Uterus (tissue), 4 donors: ENCODE data around the gene FAM184B. TPM values are rescaled to one million over a fixed set of nuclear protein-coding genes. Genes with fewer than 3 reads are reported as not detected.

ENCODE experiments used
- DNase-seq, 2 donors: peaks; one replicate each; pipeline ENCODE4 v3.0.0-alpha.2; 2019 to 2020
- H3K27ac ChIP-seq, 2 donors: fragments of 200-600 bp; sonication (generic); 1 replicate in 1 of 2; 2 replicates in 1 of 2; pipeline ENCODE4 v1.5.1; 2016 to 2018
- H3K27me3 ChIP-seq, 2 donors: fragments of 200-600 bp; sonication (generic); one replicate each; pipeline ENCODE4 v1.5.1; 2018 to 2019; ENCODE audit warnings: control low read depth in 1 of 2
- H3K36me3 ChIP-seq, 2 donors: fragments of 200-600 bp; sonication (generic); one replicate each; pipeline ENCODE4 v1.5.1; 2019; ENCODE audit warnings: control low read depth in 1 of 2
- H3K4me1 ChIP-seq, 2 donors: fragments of 200-600 bp; sonication (generic); one replicate each; pipeline ENCODE4 v1.5.1; 2018 to 2019; ENCODE audit warnings: control low read depth in 1 of 2
- H3K4me3 ChIP-seq, 2 donors: fragments of 200-600 bp; sonication (generic); 1 replicate in 1 of 2; 2 replicates in 1 of 2; pipeline ENCODE4 v1.5.1; 2018 to 2019; ENCODE audit warnings: mild to moderate bottlenecking in 1 of 2
- H3K9me3 ChIP-seq, 2 donors: fragments of 200-600 bp; sonication (generic); one replicate each; pipeline ENCODE4 v1.5.1; 2019; ENCODE audit warnings: control low read depth in 1 of 2
- POLR2A ChIP-seq, 2 donors: fragments of 450-650 bp; IDR thresholded peaks; one replicate each; pipeline ENCODE4 v1.6.1; 2016; ENCODE audit warnings: antibody characterized with exemption in 2 of 2, mild to moderate bottlenecking in 1 of 2, moderate library complexity in 1 of 2
- intact Hi-C: fragments of 100-400 bp; cut with DNase I; formaldehyde crosslinking; loops from one replicate; pipeline ENCODE4 v1.15.1; 2023; ENCODE audit warnings: low total_unique reads
- total RNA-seq, 4 donors: library from RNA; depleted of rRNA in 3 of 4; stranded (reverse); fragments of >200 nt in 3 of 4; gene quantifications; one replicate each; pipeline versions ENCODE4 v1.1.0 to v1.2.4, GENCODE V29; 2014 to 2023
- TF ChIP-seq, protein P1 (sequence below), 4 experiments: fragments of 200-600 bp in 2 of 4; fragments of 450-650 bp in 2 of 4; sonication (generic) in 2 of 4; IDR thresholded peaks; one replicate each; pipeline ENCODE4 v1.5.1; 2016 to 2019; ENCODE audit warnings: antibody characterized with exemption in 4 of 4, mild to moderate bottlenecking in 2 of 4, moderate library complexity in 1 of 4
- donor health status: DM: yes; HTN: yes; CAD: no.

FAM184B gene
- total RNA-seq, 4 donors from 2014 or later = 0.07 TPM; not detected in 3

GRCh38 chr4:17765514-17766286 is 15.7 kb downstream of the FAM184B start:
- no peaks in the 10 kb centered on the region for H3K27me3 ChIP-seq
- H3K36me3 ChIP-seq = no peaks in the 10 kb centered on the region
- no peak overlapping the region for H3K4me3 ChIP-seq
- no peak for DNase-seq
- H3K9me3 ChIP-seq = no peaks in the 10 kb centered on the region
- no peak overlapping the region for H3K27ac ChIP-seq
- TF ChIP-seq, protein P1, sequence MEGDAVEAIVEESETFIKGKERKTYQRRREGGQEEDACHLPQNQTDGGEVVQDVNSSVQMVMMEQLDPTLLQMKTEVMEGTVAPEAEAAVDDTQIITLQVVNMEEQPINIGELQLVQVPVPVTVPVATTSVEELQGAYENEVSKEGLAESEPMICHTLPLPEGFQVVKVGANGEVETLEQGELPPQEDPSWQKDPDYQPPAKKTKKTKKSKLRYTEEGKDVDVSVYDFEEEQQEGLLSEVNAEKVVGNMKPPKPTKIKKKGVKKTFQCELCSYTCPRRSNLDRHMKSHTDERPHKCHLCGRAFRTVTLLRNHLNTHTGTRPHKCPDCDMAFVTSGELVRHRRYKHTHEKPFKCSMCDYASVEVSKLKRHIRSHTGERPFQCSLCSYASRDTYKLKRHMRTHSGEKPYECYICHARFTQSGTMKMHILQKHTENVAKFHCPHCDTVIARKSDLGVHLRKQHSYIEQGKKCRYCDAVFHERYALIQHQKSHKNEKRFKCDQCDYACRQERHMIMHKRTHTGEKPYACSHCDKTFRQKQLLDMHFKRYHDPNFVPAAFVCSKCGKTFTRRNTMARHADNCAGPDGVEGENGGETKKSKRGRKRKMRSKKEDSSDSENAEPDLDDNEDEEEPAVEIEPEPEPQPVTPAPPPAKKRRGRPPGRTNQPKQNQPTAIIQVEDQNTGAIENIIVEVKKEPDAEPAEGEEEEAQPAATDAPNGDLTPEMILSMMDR (IDR thresholded peaks at IDR 0.05) = no peak
- no peak for TF ChIP-seq POLR2A (IDR thresholded peaks at IDR 0.05)
- intact Hi-C loops = no loop called here
- H3K4me1 ChIP-seq = no peaks in the 10 kb centered on the region

DNA sequence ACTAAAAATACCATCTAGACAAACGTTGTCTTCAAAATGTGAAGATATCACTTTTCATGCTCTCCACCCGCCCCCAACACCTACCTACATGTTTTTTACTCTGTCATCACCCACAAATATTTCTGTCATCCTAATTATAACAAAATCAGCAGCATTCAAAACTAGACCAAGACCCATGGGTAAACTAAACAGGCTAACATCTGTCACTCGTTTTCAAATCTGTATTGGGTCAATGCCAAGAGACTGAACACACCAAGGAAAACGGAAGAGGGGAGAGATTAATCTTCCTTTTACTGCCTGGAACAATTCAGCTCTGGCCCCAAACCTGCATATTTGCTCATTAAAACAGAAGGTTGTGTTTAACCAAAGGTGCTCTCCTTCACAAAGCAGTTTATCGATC is 17.5 kb downstream of the FAM184B start:
- H3K4me1 ChIP-seq = no peaks in the 10 kb centered on the region
- H3K4me3 ChIP-seq = no peak overlapping the region
- no peak for DNase-seq
- intact Hi-C loops = no loop called here
- H3K9me3 ChIP-seq = no peaks in the 10 kb centered on the region
- TF ChIP-seq, protein P1 (IDR thresholded peaks at IDR 0.05) = no peak
- no peak for TF ChIP-seq POLR2A (IDR thresholded peaks at IDR 0.05)
- no peak overlapping the region for H3K27ac ChIP-seq
- no peaks in the 10 kb centered on the region for H3K36me3 ChIP-seq
- no peaks in the 10 kb centered on the region for H3K27me3 ChIP-seq

DNA sequence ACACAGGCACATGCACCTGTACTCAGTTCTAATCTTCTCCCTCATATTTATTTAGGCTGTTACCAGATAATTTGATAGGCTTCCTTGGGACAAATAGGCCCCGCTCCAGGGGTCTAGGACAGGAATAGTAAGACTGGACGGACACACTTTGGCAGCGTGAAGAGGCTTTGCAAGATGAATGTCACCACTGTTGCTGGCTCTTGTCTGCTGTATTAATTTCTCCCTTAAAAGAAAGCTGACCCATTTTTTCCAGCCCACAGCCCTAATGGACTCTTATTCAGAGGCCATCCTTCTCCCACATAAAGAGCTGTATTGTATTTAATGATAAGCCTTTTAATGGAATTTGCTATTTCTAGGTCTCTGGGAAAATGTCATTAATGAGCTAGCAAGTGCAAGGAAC is 18.0 kb downstream of the FAM184B start:
- no peak for TF ChIP-seq POLR2A (IDR thresholded peaks at IDR 0.05)
- TF ChIP-seq, protein P1 (IDR thresholded peaks at IDR 0.05) = no peak

DNA sequence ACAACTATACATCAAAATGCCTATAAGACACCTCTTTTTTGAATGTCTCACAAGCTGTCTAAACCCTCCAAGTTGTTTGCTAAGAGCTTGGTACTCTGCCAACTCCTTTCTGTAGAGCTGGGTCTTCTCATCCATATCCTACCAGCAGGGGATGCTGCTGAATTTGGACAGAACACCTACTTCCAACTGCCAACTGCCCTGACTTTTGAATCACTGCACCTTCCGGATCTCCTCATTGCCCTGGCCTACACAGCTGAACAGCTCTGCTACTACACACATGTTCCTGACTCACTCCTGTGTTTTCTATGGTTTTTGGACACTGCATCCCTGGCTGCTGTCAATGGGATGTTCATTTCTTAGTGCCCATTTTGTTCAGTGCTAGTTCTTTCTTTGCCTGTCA is 18.7 kb downstream of the FAM184B start:
- TF ChIP-seq, protein P1 (IDR thresholded peaks at IDR 0.05) = no peak
- TF ChIP-seq POLR2A (IDR thresholded peaks at IDR 0.05) = no peak
- Histone ChIP-seq H3K27ac (no peak overlapping the region), H3K4me3 (no peak overlapping the region), H3K27me3 (no peaks in the 10 kb centered on the region), H3K4me1 (no peaks in the 10 kb centered on the region), H3K9me3 (no peaks in the 10 kb centered on the region), H3K36me3 (no peaks in the 10 kb centered on the region)
- no peak for DNase-seq
- intact Hi-C loops = no loop called here

More for the DNA sequence above, 18.0 kb downstream of the FAM184B start:
- Histone ChIP-seq H3K9me3 (no peaks in the 10 kb centered on the region), H3K27me3 (no peaks in the 10 kb centered on the region), H3K4me3 (no peak overlapping the region), H3K4me1 (no peaks in the 10 kb centered on the region), H3K27ac (no peak overlapping the region), H3K36me3 (no peaks in the 10 kb centered on the region)
- intact Hi-C loops = no loop called here
- no peak for DNase-seq

DNA sequence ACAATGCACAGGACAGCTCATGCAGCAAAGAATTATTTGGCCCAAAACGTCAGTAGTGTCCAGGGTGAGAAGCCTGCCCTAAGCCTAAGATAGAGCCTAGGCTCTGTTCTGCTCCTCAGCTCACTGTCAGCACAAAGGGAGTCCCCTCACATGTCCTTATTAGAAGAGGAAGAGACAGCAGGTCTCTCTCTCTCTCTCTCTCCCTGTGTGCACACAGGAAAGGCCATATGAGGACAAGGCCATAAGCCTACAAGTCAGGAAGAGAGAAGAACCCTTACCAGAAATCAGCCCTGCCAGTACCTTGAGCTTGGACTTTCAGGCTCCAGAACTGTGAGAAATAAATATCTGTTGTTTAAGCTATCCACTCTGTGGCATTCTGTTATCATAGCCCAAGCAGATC is 20.4 kb downstream of the FAM184B start:
- intact Hi-C loops = no loop called here
- Histone ChIP-seq H3K4me3 (no peak overlapping the region), H3K4me1 (no peaks in the 10 kb centered on the region), H3K27me3 (no peaks in the 10 kb centered on the region), H3K9me3 (no peaks in the 10 kb centered on the region), H3K36me3 (no peaks in the 10 kb centered on the region), H3K27ac (no peak overlapping the region)
- DNase-seq = no peak
- TF ChIP-seq, protein P1 (IDR thresholded peaks at IDR 0.05) = no peak
- TF ChIP-seq POLR2A (IDR thresholded peaks at IDR 0.05) = no peak
